ENCODE data around the gene TMEM178B. TPM values are rescaled to one million over a fixed set of nuclear protein-coding genes. Genes with fewer than 3 reads are reported as not detected.
"Not testable (repeated sequence)": the region's sequence is repeated elsewhere in the genome, so short reads cannot be mapped to it uniquely, and the experiment has no call there.

The TMEM178B gene
- total RNA-seq, 1 experiment from 2014 or later = not detected

DNA sequence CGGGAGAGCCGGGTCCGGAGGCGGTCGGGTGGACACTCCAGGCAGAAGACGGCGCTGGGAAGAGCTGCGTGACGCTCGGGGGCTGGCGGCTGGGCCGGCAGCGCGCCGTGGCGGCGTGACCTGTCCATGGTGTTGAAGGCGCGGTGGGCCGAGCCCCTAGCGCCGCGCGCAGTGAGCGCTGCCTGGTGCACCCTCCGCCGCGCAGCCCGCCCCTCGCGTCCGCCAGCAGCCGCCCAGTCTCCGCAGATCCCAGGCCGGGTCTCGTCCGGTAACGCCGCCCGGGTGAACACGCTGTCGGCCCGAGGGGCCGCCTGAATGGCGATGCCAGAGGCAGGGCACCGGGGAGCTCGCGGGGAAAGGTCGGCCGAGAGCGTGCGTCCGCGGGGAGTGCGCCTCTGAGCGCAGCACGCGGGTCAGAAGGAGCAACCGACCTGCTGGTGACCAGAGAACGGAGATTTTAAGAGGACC lies 657 bp upstream of the TMEM178B start:
- DNase-seq (ENCODE audit: low read depth) = no peak

DNA sequence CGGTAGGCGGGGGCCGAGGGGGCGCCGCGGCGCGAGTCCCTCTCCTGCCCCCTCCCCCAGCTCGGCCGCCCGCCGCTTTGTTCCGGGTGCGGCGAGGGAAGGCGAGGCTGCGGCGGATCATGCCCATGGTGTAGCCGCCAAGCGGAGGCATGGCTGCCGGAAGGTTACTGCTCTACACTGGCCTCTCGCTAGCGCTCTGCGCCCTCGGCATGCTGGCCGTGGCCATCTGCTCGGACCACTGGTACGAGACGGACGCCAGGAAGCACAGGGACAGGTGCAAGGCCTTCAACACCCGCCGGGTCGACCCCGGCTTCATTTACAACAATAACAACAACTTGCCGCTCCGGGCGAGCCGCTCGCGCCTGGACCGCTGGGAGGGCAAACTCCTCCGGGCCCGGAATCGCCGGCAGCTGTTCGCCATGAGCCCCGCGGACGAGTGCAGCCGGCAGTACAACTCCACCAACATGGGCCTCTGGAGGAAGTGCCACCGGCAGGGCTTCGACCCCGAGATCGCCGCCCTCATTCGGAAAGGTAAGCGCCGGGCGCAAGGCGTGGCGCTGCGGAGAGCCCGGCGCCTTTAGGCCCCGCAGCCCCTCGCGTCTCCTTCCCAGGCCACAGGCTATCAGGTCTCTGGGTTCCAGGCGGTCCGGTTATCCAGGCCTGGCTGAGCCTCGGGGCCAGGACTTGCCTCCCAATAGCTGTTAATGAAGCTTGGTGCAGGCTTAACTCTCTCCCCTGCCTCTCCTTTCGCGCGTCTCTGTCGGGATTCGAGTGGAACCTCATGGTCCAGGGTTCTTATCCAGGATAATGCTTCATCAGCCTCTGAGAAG lies 513 bp downstream of the TMEM178B start:
- no peak for DNase-seq (ENCODE audit: low read depth)

DNA sequence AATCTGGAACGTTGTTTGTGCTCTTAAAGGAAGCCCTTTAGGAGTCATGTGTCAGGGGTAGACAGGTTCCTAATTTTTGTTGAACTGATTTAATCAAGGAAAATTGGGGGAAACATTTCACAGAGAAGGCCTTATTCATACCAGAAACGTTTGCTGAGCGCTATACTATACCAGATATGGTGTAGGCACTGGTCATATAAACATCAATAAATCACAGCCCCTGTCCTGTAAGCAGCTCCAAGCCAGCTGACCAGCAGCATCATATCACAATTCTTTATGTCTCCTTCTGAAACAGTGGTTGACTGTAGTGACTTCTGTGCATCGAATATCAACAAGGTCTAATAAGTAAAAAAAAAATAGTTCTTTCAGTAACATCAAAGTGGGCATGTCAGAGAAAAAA lies 1.1 kb downstream of the TMEM178B start:
- DNase-seq (ENCODE audit: low read depth) = no peak

GRCh38 chr7:141076377-141076776 lies 2.5 kb downstream of the TMEM178B start:
- no peak for DNase-seq (ENCODE audit: low read depth)

- DNase-seq (ENCODE audit: low read depth) = no peak
Measured at GRCh38 chr7:141079219-141079618, 5.4 kb downstream of the TMEM178B start.

GRCh38 chr7:141089490-141089889 lies 15.6 kb downstream of the TMEM178B start:
- DNase-seq (ENCODE audit: low read depth) = not testable (repeated sequence)

GRCh38 chr7:141094336-141095070 lies 20.6 kb downstream of the TMEM178B start:
- DNase-seq (ENCODE audit: low read depth) = no peak

GRCh38 chr7:141097430-141097829 lies 23.6 kb downstream of the TMEM178B start:
- DNase-seq (ENCODE audit: low read depth) = no peak

DNA sequence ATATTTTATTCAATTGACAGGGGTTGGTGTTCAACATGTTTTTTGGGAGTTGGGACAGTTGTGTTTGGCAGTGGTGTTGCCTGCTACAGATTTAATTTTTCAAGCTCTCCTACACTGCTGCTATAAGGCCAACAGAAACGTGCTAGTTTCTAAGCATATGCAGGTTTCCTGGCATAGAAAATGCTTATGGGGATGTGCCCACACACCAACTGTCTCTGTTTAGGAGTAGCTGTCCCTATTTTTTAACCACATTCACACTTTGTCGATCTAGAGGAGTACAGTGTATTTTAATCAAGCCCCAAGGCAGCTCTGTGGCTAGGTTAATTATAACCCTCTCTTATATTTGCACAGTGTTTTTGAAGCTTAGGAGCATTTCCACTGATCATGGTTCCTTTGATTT lies 28.6 kb downstream of the TMEM178B start:
- DNase-seq (ENCODE audit: low read depth) = no peak

DNA sequence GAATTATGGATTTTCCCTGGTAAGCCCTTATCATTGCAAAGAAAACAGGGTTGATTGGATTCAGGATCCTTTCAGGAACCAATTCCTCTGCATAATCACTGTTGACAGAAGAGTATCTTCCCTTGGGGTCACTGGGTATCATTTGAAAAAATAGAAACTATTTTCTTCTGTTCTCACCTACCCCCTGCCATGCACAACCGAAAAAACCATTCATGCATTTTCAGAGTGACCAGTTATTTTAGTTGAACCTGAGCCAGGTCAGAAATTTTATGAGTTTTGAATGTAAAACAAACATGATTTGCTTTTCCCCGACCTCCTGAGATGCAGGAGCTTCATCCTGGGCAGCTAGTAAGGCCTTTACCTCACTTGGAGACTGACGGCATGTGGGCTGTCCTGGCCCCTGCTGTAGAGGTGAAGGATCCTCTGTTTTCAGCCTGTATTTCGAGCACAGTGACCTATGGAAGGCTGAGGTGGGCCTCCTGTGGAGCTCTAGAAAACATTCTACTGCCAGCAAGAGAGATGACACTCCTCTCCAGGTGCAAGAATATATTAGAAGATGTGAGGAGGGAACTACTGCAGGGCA lies 30.1 kb downstream of the TMEM178B start:
- DNase-seq (ENCODE audit: low read depth) = no peak

DNA sequence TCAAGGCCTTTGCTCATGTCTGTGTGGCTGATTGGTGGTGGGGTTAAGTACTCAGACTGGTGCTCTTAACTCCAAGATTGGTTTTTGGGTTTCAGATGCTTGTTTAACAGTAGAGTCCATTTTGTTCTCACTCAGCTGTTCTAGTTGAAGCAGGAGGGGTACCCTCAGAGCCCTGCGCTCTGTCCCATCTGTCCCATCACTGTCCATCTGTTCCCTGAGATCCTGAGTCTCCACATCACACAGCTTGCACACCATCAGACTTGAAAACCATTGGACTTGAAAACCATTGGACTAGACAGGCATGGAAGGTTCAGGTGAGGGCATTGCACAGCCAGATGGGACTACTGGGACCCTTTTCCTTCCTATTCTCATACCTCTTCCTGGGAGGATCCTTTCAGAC lies 39.3 kb downstream of the TMEM178B start:
- DNase-seq (ENCODE audit: low read depth) = no peak

- no peak for DNase-seq (ENCODE audit: low read depth)
Measured at GRCh38 chr7:141114029-141114664, 40.3 kb downstream of the TMEM178B start.

- no peak for DNase-seq (ENCODE audit: low read depth)
Measured at GRCh38 chr7:141115965-141116364, 42.1 kb downstream of the TMEM178B start.

DNA sequence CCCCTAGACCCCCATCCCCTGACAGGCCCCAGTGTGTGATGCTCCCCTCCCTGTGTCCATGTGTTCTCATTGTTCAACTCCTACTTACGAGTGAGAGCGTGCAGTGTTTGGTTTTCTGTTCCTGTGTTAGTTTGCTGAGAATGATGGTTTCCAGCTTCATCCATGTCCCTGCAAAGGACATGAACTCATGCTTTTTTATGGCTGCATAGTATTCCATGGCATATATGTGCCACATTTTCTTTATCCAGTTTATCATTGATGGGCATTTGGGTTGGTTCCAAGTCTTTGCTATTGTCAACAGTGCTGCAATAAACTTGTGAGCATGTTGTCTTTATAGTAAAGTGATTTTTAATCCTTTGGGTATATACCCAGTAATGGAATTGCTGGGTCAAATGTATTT lies 42.8 kb downstream of the TMEM178B start:
- DNase-seq (ENCODE audit: low read depth) = not testable (repeated sequence)

DNA sequence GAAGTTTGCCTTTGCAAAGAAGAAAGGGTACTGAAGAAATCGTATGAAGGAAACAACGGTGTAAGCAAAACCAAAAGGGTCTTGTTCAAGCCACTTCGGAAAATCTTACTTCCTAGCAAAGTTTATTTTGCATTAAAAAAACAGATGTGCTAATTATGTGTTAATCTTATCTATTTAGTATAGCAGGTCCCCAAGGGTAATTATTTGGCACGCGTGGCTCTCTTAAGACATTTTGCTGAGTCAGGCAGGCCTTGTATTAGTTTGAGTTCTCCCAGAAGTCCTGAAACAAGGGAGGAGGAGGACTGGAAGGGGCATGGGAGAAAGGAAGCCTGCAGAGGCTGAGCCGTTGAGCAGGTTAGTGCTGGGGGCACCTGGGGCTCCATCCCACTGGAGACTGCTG lies 44.9 kb downstream of the TMEM178B start:
- DNase-seq (ENCODE audit: low read depth) = no peak

- no peak for DNase-seq (ENCODE audit: low read depth)
Measured at GRCh38 chr7:141119187-141119586, 45.3 kb downstream of the TMEM178B start.

DNA sequence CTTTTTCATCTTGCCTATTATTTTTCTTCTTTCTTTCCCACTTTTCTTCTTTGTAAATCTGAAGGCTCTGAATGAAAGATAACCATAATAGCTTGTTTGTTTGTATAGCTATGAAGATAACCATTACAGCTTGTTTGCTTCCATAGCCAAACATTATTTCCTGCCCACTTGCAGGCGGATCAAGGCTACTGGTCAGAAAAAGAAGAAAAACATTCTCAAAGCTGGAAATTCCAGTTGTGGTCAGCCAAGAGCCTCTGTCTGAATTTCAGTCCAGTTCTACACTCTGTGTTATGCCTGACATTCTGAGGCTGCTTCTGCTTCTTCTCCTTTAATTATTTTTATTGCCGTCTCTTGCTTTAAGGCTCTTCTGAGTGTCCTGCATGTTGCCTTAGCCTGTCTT lies 48.9 kb downstream of the TMEM178B start:
- DNase-seq (ENCODE audit: low read depth) = no peak

DNA sequence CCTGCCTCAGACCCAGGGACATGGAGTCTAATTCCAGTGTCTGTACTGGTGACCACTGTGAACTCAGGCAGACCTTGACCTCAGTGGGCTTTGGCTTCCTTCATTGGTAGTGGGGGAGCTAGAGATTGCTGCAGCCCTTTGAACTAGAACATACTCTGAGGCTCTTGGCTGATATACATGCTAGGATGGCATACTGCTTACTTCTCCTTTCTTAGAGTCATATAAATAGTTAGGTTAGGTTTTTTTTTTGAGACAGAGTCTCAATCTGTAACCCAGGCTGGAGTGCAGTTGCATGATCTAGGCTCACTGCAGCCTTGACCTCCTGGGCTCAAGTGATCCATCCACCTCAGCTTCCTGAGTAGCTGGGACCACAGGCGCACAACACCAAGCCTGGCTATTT lies 49.7 kb downstream of the TMEM178B start:
- no peak for DNase-seq (ENCODE audit: low read depth)

DNA sequence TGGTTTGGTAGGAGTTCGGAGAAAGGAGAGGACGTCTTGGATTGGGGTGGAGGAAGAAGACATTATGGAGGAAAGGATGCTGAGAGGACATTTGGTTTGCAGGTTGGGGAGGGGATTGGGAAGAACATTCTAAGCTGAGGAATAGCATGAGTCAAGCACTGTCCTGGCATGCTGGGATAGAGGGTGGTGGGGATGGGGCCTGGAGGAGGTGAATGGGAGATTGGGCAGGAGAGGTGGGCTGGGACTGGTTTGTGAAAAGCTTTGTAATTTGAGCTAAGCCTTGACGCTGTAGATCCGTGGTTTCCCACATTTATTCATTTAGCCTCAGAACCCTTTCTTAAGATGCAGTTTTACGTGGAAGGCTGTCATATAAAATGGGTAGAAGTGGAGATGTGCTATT lies 52.2 kb downstream of the TMEM178B start:
- DNase-seq (ENCODE audit: low read depth) = no peak

DNA sequence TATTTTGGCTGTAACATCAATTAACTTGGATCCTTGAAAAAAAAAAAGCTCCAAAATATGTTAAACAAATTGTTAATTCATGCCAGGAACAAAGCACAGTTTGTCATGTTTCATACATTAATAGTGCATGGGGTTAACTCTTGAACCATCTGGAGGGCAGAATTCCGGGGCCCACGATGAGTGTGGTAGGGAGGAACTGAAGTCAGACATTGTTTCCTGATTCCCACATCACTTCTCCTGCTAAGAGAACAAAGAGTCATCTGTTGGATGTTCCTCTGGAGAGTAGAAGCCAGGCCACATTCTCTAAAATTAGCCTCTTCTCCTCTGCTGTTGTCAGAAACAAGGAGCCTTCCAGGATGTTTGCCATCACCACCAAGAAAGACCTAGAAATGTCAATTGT lies 54.6 kb downstream of the TMEM178B start:
- peak; percentile 69 for DNase-seq (ENCODE audit: low read depth)

GRCh38 chr7:141128931-141129330 lies 55.1 kb downstream of the TMEM178B start:
- DNase-seq (ENCODE audit: low read depth) = no peak

GRCh38 chr7:141132671-141133070 lies 58.8 kb downstream of the TMEM178B start:
- no peak for DNase-seq (ENCODE audit: low read depth)

Data from HT1080 (cell line).